Endothelial cell of umbilical vein (primary cell): ENCODE measurements around the gene AGBL4. TPM values are rescaled to one million over a fixed set of nuclear protein-coding genes. Genes with fewer than 3 reads are reported as not detected.

Source experiments
- BruUV-seq: library from RNA; stranded (reverse); fragments of 400-500 nt; replicated peaks from 2 replicates; lab custom pipeline; 2021; lab: Mats Ljungman, UMichigan
- CTCF ChIA-PET: fragments of 300-600, 350-600 bp; sonication (Branson Sonifier 250); formaldehyde crosslinking; loops from one replicate; lab custom pipeline; 2021; ENCODE audit warnings: antibody characterized with exemption, inconsistent platforms; lab: Charles Lee
- POLR2A ChIA-PET: fragments of 300-600, 350-600 bp; sonication (Branson Sonifier 250); formaldehyde crosslinking; loops from one replicate; lab custom pipeline; 2021; ENCODE audit warnings: antibody characterized with exemption, inconsistent platforms; lab: Charles Lee
- DNase-seq: peaks from one replicate; pipeline ENCODE4 v3.0.0-alpha.2; 2011; ENCODE audit warnings: low read depth, low spot score
- FAIRE-seq: peaks from 2 replicates; lab custom pipeline; 2011; peaks lifted over from hg19 to GRCh38; lab: Jason Lieb, UNC
- H2AFZ ChIP-seq: 2 replicates; pipeline ENCODE4 v1.6.0; 2012; ENCODE audit warnings: low read depth, low read length, control low read depth, inconsistent platforms
- H3K27ac ChIP-seq: 2 replicates; pipeline ENCODE4 v1.5.1; 2011; ENCODE audit warnings: low read depth, mild to moderate bottlenecking, control low read depth, low read length, moderate library complexity; ENCODE audit not compliant: insufficient read depth
- H3K27me3 ChIP-seq, 2 experiments: 2 replicates each; pipeline versions ENCODE4 v1.6.0 to v1.6.1; 2011; ENCODE audit warnings: low read length in 2 of 2, mixed read lengths in 1 of 2; ENCODE audit not compliant: control insufficient read depth in 2 of 2, insufficient read depth in 2 of 2
- H3K36me3 ChIP-seq, 2 experiments: 2 replicates in 1 of 2; 3 replicates in 1 of 2; pipeline ENCODE4 v1.5.1; 2011; ENCODE audit warnings: low read length in 2 of 2, mild to moderate bottlenecking in 1 of 2, moderate library complexity in 1 of 2; ENCODE audit not compliant: control insufficient read depth in 2 of 2, insufficient read depth in 2 of 2; ENCODE audit errors: extremely low read depth in 1 of 2
- H3K4me1 ChIP-seq: 3 replicates; pipeline ENCODE4 v1.5.1; 2011; ENCODE audit warnings: mild to moderate bottlenecking, low read length; ENCODE audit not compliant: control insufficient read depth, insufficient read depth; ENCODE audit errors: extremely low read depth
- H3K4me2 ChIP-seq: 2 replicates; pipeline ENCODE4 v1.6.1; 2011; ENCODE audit warnings: low read length, control low read depth, mixed read lengths; ENCODE audit not compliant: insufficient read depth
- H3K4me3 ChIP-seq, 3 experiments: fragments of 200-600 bp in 1 of 3; sonication (generic), shearing (Covaris generic) in 1 of 3; replicated peaks in 1 of 3; 2 replicates each; pipeline ENCODE4 v1.5.1; 2011 to 2016; ENCODE audit warnings: control low read depth in 3 of 3, low read length in 3 of 3, mild to moderate bottlenecking in 2 of 3, inconsistent platforms in 1 of 3, low read depth in 1 of 3, moderate library complexity in 1 of 3; ENCODE audit not compliant: insufficient read depth in 1 of 3
- H3K79me2 ChIP-seq: 2 replicates; pipeline ENCODE4 v1.6.0; 2012; ENCODE audit warnings: low read length, inconsistent platforms; ENCODE audit not compliant: control insufficient read depth, insufficient read depth
- H3K9ac ChIP-seq: replicated peaks from 2 replicates; pipeline ENCODE3; 2011; ENCODE audit warnings: low read length, control low read depth; ENCODE audit not compliant: insufficient read depth; ENCODE audit errors: extremely low read depth
- H3K9me1 ChIP-seq: replicated peaks from 3 replicates; pipeline ENCODE4 v1.6.0; 2011; ENCODE audit warnings: mild to moderate bottlenecking, low read length; ENCODE audit not compliant: control insufficient read depth, insufficient read depth; ENCODE audit errors: extremely low read depth
- H3K9me3 ChIP-seq: replicated peaks from 2 replicates; pipeline ENCODE4 v1.5.1; 2012; ENCODE audit warnings: low read length, inconsistent platforms; ENCODE audit not compliant: control insufficient read depth, insufficient read depth
- H4K20me1 ChIP-seq: replicated peaks from 2 replicates; pipeline ENCODE3; 2011; ENCODE audit warnings: mild to moderate bottlenecking, low read length; ENCODE audit not compliant: control insufficient read depth, insufficient read depth; ENCODE audit errors: extremely low read depth
- EZH2 ChIP-seq: IDR thresholded peaks from 2 replicates; pipeline ENCODE4 v1.6.1; 2012; ENCODE audit warnings: borderline replicate concordance, low read depth, mild to moderate bottlenecking, moderate library complexity, low read length, inconsistent platforms; ENCODE audit not compliant: severe bottlenecking
- FOS ChIP-seq: IDR thresholded peaks from 2 replicates; pipeline ENCODE4 v1.6.1; 2011; ENCODE audit warnings: mild to moderate bottlenecking, low read length, moderate library complexity, borderline replicate concordance; ENCODE audit not compliant: insufficient read depth
- GATA2 ChIP-seq: IDR thresholded peaks from 2 replicates; pipeline ENCODE4 v1.7.0; 2011; ENCODE audit warnings: low read depth, mild to moderate bottlenecking, moderate library complexity, mixed read lengths, low read length; ENCODE audit not compliant: insufficient read length, insufficient read depth
- JUN ChIP-seq: IDR thresholded peaks from 2 replicates; pipeline ENCODE4 v1.6.1; 2011; ENCODE audit warnings: borderline replicate concordance, low read depth; ENCODE audit not compliant: insufficient read length, insufficient read depth
- MYC ChIP-seq: IDR thresholded peaks from one replicate; pipeline ENCODE4 v1.6.1; 2011; ENCODE audit warnings: mild to moderate bottlenecking, low read depth, low read length
- POLR2A ChIP-seq: IDR thresholded peaks from 2 replicates; pipeline ENCODE4 v1.6.1; 2012; ENCODE audit warnings: low read depth, mild to moderate bottlenecking, control low read depth, low read length
- POLR2AphosphoS5 ChIP-seq: IDR thresholded peaks from 2 replicates; pipeline ENCODE4 v1.6.1; 2012; ENCODE audit warnings: low read depth, mild to moderate bottlenecking, control low read depth, low read length, moderate library complexity; ENCODE audit not compliant: insufficient read depth
- dilution Hi-C: fragments of 300-500 bp; cut with MboI; formaldehyde crosslinking; loops from one replicate; pipeline ENCODE4 v1.15.0; 2019; ENCODE audit warnings: low sequenced_read_pairs; ENCODE audit not compliant: extremely low pct_ligation_motif_present
- intact Hi-C: fragments of 100-400 bp; cut with micrococcal nuclease; formaldehyde crosslinking; loops from one replicate; pipeline ENCODE4 v1.10.0; 2022
- polyA plus RNA-seq, 4 experiments: library from polyadenylated mRNA; depleted of rRNA in 3 of 4; stranded (reverse) in 3 of 4; unstranded in 1 of 4; fragments of >200 nt; gene quantifications; 2 replicates each; pipeline versions ENCODE4 v1.2.1 to v1.2.3, GENCODE V29; 2011 to 2012; ENCODE audit warnings: missing spikeins in 1 of 4
- total RNA-seq: library from RNA; stranded (reverse); gene quantifications from 2 replicates; pipeline ENCODE4 v1.2.3, GENCODE V29; 2021
- TF ChIP-seq, protein P1 (sequence below), 2 donors: IDR thresholded peaks; 1 replicate in 1 of 2; 2 replicates in 1 of 2; pipeline ENCODE4 v1.5.1; 2011; ENCODE audit warnings: low read length in 2 of 2, mild to moderate bottlenecking in 2 of 2, moderate library complexity in 2 of 2, control low read depth in 1 of 2, inconsistent platforms in 1 of 2, low read depth in 1 of 2; ENCODE audit not compliant: insufficient read depth in 1 of 2; ENCODE audit errors: extremely low read depth in 1 of 2
- TF ChIP-seq, protein P2 (sequence below): IDR thresholded peaks from 2 replicates; pipeline ENCODE4 v1.6.1; 2011; ENCODE audit not compliant: insufficient read depth, insufficient read length

The AGBL4 gene
- total and polyA plus RNA-seq, 2 donors (not counting 3 experiments of a cell fraction or from before 2014, with no cell fraction given), result not detected

DNA sequence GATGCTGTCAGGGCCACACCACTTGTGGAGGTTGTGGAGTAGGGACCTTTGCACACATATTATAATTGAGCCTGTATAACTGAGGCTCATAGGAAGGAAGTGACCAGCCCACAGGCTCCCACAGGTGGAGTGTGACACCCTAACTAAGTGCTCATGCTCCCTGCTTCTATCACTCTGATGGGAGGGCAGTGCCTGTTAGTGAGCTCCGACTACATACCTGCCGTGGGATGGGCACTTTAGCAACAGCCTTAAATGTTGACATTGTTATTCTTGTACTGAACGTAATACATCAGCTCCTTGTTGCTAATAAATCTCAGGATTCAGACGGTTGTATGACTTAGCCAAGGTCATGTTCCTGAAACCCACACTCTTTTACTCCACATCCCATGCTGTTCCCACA, 1305.0 kb downstream of the AGBL4 start:
- no peaks in the 10 kb centered on the region for H3K9me3 ChIP-seq
- H3K9ac ChIP-seq, result no peak overlapping the region
- H3K79me2 ChIP-seq, result no peaks in the 10 kb centered on the region
- no peaks in the 10 kb centered on the region for H4K20me1 ChIP-seq
- H3K27ac ChIP-seq, result no peak overlapping the region
- H3K4me2 ChIP-seq, result no peak overlapping the region
- FAIRE-seq, result no peak
- no peaks in the 10 kb centered on the region for H3K27me3 ChIP-seq
- POLR2A ChIA-PET, result no interaction called here
- no peaks in the 10 kb centered on the region for H3K9me1 ChIP-seq
- TF ChIP-seq POLR2AphosphoS5 (no peak), EZH2 (no peak), JUN (no peak), MYC (no peak), GATA2 (no peak), POLR2A (no peak), FOS (no peak)
- TF ChIP-seq, protein P1, sequence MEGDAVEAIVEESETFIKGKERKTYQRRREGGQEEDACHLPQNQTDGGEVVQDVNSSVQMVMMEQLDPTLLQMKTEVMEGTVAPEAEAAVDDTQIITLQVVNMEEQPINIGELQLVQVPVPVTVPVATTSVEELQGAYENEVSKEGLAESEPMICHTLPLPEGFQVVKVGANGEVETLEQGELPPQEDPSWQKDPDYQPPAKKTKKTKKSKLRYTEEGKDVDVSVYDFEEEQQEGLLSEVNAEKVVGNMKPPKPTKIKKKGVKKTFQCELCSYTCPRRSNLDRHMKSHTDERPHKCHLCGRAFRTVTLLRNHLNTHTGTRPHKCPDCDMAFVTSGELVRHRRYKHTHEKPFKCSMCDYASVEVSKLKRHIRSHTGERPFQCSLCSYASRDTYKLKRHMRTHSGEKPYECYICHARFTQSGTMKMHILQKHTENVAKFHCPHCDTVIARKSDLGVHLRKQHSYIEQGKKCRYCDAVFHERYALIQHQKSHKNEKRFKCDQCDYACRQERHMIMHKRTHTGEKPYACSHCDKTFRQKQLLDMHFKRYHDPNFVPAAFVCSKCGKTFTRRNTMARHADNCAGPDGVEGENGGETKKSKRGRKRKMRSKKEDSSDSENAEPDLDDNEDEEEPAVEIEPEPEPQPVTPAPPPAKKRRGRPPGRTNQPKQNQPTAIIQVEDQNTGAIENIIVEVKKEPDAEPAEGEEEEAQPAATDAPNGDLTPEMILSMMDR (IDR thresholded peaks at IDR 0.05; ENCODE audit: extremely low read depth in 1 of 2, insufficient read depth in 1 of 2, low read depth in 1 of 2, low read length in 2 of 2), result no peak
- TF ChIP-seq, protein P2, sequence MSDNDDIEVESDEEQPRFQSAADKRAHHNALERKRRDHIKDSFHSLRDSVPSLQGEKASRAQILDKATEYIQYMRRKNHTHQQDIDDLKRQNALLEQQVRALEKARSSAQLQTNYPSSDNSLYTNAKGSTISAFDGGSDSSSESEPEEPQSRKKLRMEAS, result no peak
- BruUV-seq, result no TSS peak
- H3K4me3 ChIP-seq, result no peak overlapping the region
- dilution Hi-C loops (no loop called here), intact Hi-C loops (no loop called here)
- H2AFZ ChIP-seq, result no peak overlapping the region
- H3K4me1 ChIP-seq, result no peaks in the 10 kb centered on the region
- CTCF ChIA-PET, result no interaction called here
- H3K36me3 ChIP-seq, result no peaks in the 10 kb centered on the region
- no peak for DNase-seq
